D721Med (cell line): ENCODE results near the gene MRPL54.

ENCODE experiments used
- DNase-seq: peaks from one replicate; pipeline ENCODE4 v3.0.0; 2011; ENCODE audit warnings: low spot score; ENCODE audit not compliant: insufficient read length
- FAIRE-seq: peaks from 2 replicates; lab custom pipeline; 2011; peaks lifted over from hg19 to GRCh38; lab: Jason Lieb, UNC
- TF ChIP-seq, protein P1 (sequence below): IDR thresholded peaks from 2 replicates; pipeline ENCODE4 v1.5.1; 2012; ENCODE audit warnings: mild to moderate bottlenecking, control low read depth; ENCODE audit not compliant: insufficient read depth; ENCODE audit errors: missing control alignments

MRPL54 gene

DNA sequence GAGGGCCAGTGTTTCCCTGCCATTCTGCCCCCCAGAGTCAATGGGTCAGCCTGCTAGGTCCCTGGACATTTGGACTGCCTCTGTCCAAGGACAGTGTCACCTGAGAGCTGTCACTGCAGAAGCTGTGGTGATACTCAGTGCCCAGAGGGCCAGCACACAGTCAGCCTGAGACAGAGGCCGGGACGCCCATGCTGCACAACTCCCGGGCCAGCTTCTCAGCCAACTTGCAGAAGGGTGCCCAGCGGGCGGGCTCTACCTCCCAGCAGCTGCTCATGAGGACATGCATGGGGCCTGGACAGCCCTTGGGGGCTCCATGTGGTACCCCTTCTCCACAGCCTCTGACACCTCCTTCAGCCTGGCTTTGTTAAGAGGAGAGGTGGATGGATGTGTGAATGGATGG is 13.3 kb downstream of the MRPL54 start:
- DNase-seq, result no peak
- TF ChIP-seq, protein P1, sequence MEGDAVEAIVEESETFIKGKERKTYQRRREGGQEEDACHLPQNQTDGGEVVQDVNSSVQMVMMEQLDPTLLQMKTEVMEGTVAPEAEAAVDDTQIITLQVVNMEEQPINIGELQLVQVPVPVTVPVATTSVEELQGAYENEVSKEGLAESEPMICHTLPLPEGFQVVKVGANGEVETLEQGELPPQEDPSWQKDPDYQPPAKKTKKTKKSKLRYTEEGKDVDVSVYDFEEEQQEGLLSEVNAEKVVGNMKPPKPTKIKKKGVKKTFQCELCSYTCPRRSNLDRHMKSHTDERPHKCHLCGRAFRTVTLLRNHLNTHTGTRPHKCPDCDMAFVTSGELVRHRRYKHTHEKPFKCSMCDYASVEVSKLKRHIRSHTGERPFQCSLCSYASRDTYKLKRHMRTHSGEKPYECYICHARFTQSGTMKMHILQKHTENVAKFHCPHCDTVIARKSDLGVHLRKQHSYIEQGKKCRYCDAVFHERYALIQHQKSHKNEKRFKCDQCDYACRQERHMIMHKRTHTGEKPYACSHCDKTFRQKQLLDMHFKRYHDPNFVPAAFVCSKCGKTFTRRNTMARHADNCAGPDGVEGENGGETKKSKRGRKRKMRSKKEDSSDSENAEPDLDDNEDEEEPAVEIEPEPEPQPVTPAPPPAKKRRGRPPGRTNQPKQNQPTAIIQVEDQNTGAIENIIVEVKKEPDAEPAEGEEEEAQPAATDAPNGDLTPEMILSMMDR, result no peak
- FAIRE-seq, result no peak

DNA sequence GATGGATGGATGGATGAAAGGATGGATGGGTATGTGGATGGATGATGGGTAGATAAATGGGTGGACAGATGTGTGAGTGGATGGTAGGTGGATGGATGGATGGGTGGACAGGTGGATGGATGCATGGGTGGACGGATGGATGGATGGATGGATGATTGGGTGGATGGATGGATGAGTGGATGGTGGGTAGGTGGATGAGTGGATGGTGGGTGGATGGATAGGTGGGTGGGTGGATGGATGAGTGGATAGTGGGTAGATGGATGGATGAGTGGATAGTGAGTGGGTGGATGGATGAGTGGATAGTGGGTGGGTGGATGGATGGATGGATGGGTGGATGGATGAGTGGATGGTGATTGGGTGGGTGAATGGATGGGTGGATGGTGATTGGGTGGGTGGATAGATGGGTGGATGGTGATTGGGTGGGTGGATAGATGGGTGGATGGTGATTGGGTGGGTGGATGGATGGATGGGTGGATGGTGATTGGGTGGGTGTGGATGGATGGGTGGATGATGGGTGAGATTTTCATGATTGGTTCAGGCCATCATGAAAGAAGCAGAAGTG is 14.1 kb downstream of the MRPL54 start:
- DNase-seq (no peak), FAIRE-seq (no peak)
- TF ChIP-seq, protein P1, result no peak

DNA sequence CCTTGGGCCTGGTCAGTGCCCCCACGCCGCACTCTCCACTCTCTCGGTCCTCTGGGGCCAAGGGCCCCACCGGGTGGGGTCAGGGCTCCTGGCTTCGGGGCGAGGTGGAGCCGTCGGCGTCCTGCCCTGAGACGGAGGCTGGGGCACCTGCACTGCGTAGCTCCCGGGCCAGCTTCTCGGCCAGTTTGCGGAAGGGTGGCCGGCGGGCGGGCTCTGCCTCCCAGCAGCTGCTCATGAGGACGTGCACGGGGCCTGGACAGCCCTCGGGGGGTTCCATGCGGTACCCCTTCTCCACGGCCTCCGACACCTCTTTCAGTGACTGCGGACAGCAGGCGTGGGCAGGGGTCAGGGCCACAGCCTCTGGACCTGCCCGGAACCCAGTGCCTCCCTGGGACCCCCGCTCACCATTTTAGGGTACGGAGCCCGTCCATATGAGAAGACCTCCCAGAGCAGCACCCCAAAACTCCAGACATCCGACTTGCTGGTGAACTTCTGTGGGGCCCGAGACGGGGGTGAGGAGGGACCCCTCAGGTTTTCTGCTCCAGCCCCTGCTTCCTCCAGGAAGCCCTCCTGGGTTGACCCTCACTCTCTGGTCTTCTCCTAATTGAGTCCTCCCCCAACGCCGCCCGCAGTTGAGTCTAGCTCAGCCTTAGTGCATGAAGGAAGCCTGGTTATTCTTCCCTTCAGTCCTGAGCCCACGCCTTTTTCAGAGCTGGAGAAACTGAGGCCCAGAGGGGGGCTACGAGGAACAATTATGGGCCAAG is 15.8 kb downstream of the MRPL54 start:
- TF ChIP-seq, protein P1, result no peak
- DNase-seq (no peak), FAIRE-seq (no peak)

DNA sequence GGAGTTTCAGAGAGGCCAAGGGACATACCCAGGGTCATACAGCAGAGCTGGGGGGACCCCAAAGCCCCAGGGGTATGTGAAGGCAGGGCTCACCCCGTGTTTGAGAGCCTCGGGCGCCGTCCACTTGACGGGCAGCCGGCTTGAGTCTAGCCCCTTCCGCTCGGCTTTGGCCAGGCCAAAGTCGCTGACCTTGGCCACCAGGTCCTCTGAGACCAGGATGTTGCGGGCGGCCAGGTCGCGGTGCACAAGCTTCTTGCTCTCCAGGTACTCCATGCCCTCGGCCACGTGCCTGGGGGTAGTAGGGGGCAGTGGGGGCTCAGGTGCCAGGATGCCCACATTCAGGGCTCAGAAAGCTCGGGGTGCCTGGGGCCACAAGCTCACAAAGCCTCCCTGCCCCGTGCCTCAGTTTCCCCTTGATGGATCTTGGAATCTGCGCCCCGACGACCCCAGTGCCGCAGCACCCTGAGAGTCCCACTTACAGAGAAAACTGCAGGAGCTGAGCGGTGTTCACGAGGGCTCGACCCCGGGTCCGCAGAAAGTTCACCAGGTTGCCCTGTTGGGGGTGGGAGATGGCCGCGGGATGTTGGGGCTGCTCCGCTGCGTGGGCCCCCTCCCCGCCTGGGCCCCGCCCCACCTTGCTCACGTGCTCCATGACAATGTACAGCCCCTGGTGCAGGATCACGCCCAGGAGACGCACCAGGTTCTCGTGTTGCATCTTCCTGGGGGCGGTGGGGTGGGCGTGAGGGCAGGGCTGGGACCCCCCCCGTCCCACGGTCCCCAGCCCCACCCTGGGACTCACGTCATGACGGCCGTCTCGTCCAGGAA is 16.6 kb downstream of the MRPL54 start:
- no peak for DNase-seq
- no peak for FAIRE-seq
- TF ChIP-seq, protein P1, result no peak

DNA sequence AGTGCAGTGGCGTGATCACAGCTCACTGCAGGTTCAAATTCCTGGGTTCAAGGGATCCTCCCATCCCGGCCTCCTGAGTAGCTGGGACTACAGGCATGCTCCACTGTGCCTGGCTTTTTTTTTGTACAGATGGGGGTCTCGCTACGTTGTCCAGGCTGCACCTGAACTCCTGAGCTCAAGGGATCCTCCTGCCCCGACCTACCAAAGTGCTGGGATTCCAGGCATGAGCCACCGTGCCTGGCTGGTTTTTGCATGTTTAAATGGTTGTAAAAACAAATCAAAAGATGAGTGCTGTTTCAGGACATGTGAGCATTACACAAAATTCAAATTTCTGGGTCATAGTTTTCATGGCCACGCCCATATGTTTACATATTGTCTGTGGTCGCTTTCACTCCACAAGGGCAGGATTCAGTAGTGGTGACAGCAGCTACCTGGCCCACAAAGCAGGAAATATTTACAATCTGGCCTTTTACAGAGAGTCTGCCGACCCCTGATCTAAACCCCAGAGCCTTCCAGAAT is 18.4 kb downstream of the MRPL54 start:
- TF ChIP-seq, protein P1, result no peak

DNA sequence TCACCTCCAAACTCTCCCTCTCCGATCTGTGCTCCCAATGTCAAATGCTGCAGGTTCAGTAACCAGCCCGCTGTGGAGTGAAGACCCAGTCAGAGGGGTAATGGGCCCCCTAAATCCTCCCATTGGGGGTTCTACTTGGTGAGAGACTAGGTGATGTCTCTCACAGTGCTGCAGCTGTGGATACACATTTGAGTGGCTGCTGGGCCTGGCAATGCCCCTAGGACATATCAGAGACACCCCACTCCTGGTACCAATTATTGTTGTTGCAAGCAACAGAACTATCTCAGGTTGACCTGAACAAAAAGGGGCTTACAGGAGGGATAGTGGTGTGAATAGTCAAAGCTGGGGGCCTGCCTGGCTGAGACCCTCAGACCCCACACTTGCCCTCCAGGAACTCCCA is 19.1 kb downstream of the MRPL54 start:
- FAIRE-seq (no peak), DNase-seq (no peak)
- TF ChIP-seq, protein P1, result no peak

More for the DNA sequence above, 18.4 kb downstream of the MRPL54 start:
- no peak for FAIRE-seq
- no peak for DNase-seq
